ENCODE measurements around the gene HMGCL. TPM values are rescaled to one million over a fixed set of nuclear protein-coding genes. Genes with fewer than 3 reads are reported as not detected.

HMGCL gene
- total and polyA plus RNA-seq, 2 of the 13 experiments (the other 11 are each of a cell fraction or from before 2014, with no cell fraction given): 21.3 to 41.4 TPM

GRCh38 chr1:23800400-23801337 is 24.6 kb downstream of the HMGCL start, which contains the start of gene GALE (continued):
- TF ChIP-seq FOXJ3 (CRISPR knock-in tag; IDR thresholded peaks at IDR 0.05; ENCODE audit: borderline replicate concordance): no peak
- TF ChIP-seq CCDC6 (CRISPR knock-in tag; IDR thresholded peaks at IDR 0.05): no peak
- 0 out of 2 replicates have a peak, but pooled peaks have one; percentile 28 for TF ChIP-seq HOMEZ (CRISPR knock-in tag; IDR thresholded peaks at IDR 0.05; ENCODE audit: low read depth)
- TF ChIP-seq ADNP (CRISPR knock-in tag; IDR thresholded peaks at IDR 0.05): no peak
- TF ChIP-seq ZNF12 (CRISPR knock-in tag; IDR thresholded peaks at IDR 0.05): no peak
- TF ChIP-seq PRDM15 (CRISPR knock-in tag; IDR thresholded peaks at IDR 0.05): no peak
- TF ChIP-seq ELK4 (CRISPR knock-in tag; IDR thresholded peaks at IDR 0.05; ENCODE audit: borderline replicate concordance): no peak
- no peak for TF ChIP-seq TMF1 (CRISPR knock-in tag; IDR thresholded peaks at IDR 0.05; ENCODE audit: low read depth)
- TF ChIP-seq RERE (CRISPR knock-in tag; IDR thresholded peaks at IDR 0.05; ENCODE audit: low read depth): no peak
- TF ChIP-seq ZMYM4 (CRISPR knock-in tag; IDR thresholded peaks at IDR 0.05): peak; percentile 75; the same call in 1 of the 2 replicates
- peak; percentile 22; the same call in 1 of the 2 replicates for TF ChIP-seq ZNF205 (CRISPR knock-in tag; IDR thresholded peaks at IDR 0.05)
- no peak; the same call in 1 of the 2 replicates for TF ChIP-seq HOXD1 (CRISPR knock-in tag; IDR thresholded peaks at IDR 0.05)
- no peak for TF ChIP-seq BRD4 (CRISPR knock-in tag; IDR thresholded peaks at IDR 0.05)
- TF ChIP-seq ZIK1 (CRISPR knock-in tag; IDR thresholded peaks at IDR 0.05; ENCODE audit: borderline replicate concordance, low read depth): no peak; the same call in 1 of the 2 replicates
- 0 out of 4 replicates have a peak, but pooled peaks of 1 of the 2 experiments have one; percentile 46 for TF ChIP-seq KLF16 (CRISPR knock-in tag; IDR thresholded peaks at IDR 0.05)
- peak; percentile 52 for TF ChIP-seq ZNF816 (CRISPR knock-in tag; IDR thresholded peaks at IDR 0.05; ENCODE audit: borderline replicate concordance)
